ENCODE results near the gene DUSP23.

DNA sequence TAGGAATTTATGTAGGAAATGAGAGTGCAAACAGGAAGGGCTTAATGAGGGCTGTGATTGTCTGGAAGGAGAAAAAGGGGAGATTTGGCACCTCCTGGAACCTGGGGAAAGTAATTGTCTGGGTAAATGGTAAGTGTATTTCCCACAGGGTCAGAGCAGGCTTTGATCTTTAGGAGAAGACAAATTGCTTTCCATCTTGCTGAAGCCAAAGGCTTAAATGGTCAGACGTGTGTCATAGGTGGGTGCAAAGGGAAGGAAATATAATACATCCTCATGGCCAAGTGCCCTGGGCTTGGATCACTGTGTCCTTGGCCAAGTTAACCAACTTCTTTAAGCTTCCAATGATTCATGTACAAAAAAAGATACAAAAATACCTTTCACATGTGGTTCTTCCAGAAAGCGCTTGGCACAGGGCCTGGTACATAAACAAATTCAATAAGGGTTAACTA is 1.3 kb upstream of the DUSP23 start:
- no peak for TF ChIP-seq CTCF (IDR thresholded peaks at IDR 0.05)
- no peak for TF ChIP-seq POLR2A (IDR thresholded peaks at IDR 0.05)
- no peak for TF ChIP-seq EP300 (IDR thresholded peaks at IDR 0.05)
- peak in 2 of 3 donors; percentile 24 to 30 for TF ChIP-seq POLR2AphosphoS5 (IDR thresholded peaks at IDR 0.05)

All from stomach (tissue), 4 donors.